Activated T-helper 1 cell treated with Interleukin-2 at 50 U/mL for 16 hours (primary cell): ENCODE measurements around the gene RSRP1.
"Not testable (repeated sequence)": the region's sequence is repeated elsewhere in the genome, so short reads cannot be mapped to it uniquely, and the experiment has no call there.

Experiments
- DNase-seq: peaks from one replicate; pipeline ENCODE4 v3.0.0-alpha.2; 2020; ENCODE audit warnings: low read depth

The RSRP1 gene

GRCh38 chr1:25247024-25247828 is at the start of gene RSRP1:
TSS of gene RSRP1 (minus strand) at chr1:25247454. CDS start at chr1:25246963, 491 bp downstream.
- DNase-seq: peak; percentile 100

DNA sequence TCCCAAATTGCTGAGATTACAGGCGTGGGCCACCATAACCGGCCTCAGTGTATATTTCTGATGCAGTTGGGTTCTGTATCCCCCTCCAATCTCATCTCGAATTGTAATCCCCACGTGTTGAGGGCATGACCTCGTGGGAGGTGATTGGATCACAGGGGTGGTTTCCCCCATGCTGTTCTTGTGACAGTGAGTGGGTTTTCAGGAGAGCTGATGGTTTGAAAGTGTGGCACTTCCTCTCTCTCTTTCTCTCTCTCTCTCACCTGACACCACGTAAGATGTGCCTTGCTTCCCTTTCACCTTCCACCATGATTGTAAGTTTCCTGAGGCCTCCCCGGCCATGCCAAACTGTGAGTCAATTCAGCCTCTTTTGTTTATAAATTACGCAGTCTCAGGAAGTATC is 49.2 kb upstream of the RSRP1 start:
- not testable (repeated sequence) for DNase-seq

DNA sequence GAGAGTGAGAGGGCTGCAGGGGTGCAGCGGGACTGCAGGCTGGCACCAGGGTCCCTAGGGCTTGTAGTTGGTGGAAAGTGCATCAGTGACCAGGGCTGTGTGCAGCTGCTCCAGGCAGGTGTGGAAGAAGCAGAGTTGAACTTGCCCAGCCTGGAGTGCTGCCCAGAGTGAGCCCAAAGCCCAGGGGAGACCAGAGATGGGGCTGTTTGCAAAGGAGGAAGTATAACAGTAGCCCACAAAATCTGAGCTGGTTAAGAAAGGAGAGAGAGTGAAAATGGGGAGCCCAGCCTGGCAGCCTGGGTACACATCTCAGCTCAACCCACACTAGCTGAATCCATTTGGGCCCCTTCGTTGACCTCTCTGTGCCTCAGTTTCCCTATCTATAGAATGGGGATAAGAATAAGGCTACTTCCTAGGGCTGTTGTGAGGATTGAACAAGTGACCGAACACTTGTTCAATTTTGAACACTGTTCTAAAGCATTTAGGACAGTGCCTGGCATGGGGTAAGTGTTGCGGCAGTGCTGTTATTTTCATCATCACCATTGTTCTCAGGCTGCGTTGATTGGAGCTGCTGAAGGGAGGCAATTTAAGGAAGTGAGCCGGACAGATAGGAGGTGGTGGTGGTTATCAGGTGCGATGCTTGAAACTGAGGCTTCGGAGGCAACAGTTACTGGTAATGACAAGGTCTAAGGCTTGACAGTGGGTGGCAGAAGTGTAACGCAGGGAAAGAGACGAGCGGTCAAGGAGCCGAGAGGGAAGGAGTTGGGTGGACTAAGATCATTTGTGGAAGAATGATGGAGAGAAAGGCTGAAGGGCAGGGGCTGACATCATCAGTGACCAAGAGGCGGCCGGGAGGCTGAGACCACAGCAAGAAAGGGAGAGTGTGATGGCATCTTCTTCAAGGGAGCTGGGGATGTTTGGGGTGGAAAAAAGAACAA is 47.9 kb upstream of the RSRP1 start:
- DNase-seq: not testable (repeated sequence)

DNA sequence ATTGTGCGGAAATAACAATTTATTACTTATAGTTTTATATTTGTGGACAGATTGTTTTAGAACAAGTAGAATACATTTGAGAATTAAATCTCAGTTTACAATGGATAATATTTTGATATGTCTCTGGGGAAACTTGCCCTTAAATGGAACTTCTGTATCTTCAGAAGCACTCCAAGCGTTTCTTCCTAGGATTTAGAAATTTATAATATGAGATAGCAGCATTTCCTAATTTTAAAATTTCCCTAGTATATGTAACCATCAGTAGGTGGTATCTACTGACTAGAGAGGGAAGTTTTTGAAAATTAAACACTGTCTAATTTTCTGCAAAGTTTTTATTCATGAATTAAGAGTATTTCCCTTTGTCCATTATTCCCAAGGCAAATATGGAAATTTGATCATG is 46.2 kb upstream of the RSRP1 start:
- not testable (repeated sequence) for DNase-seq

DNA sequence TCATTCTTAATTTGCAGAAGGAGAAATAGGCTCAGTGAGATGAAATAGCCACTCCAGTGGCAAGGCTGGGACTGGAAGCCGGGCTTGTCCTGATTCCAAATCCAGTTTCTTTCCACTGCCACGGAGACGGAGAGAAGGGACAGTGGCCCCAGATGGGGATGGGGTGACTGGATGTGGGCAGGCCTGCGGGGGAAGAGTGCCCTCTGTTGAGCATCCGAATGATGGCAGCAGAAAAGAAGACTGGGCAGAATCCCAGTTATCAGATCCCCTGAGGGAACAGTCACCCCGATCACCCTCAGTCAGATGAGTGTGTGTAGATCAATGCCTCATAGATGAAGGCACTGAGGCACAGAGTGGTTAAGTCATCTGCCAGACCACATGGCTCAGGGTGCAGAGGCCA is 42.8 kb upstream of the RSRP1 start:
- DNase-seq: not testable (repeated sequence)

- DNase-seq: not testable (repeated sequence)
These were observed 41.4 kb upstream of the RSRP1 start for GRCh38 chr1:25288573-25289101.

GRCh38 chr1:25287164-25287563 is 39.9 kb upstream of the RSRP1 start:
- DNase-seq: not testable (repeated sequence)

DNA sequence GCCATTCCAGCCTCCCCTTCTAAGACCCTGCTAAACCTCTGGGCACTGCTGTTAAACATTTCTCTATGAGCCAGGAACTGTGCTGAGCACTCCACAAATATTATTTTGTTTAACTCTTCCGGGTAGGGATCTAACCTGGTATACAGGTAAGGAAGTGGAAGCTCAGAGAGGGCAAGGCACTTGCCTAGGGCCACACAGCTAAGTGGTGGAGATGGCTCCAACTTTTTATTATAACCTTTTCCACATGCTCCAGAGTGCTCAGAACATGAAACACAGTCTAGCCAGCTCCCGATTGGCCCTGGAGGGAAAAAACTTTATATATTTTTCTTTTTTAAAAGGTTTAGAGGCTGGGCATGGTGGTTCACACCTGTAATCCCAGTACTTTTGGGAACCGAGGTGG is 38.6 kb upstream of the RSRP1 start:
- DNase-seq: not testable (repeated sequence)

- not testable (repeated sequence) for DNase-seq
These were observed 32.4 kb upstream of the RSRP1 start for GRCh38 chr1:25279693-25280111.

DNA sequence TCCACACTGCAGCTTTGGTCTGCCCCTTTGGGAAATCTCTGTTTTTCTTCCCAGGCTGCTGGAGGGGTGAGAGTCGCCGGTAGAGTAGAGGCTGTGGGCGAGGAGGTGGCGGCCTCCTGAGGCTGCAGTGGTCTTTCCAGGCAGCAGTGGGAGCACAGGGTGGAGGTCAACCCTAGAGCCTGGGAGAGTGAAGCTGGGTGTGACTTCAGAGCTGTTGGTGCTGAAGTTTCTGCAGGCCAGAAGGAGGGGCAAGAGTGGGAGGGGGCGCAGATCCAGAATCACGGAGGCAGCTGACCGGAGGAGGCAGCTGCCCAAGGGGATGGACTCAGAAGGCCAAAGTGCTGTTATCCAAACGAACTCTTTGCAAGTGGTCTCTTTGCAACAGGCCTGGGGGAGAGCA is 31.5 kb upstream of the RSRP1 start:
- DNase-seq: not testable (repeated sequence)

DNA sequence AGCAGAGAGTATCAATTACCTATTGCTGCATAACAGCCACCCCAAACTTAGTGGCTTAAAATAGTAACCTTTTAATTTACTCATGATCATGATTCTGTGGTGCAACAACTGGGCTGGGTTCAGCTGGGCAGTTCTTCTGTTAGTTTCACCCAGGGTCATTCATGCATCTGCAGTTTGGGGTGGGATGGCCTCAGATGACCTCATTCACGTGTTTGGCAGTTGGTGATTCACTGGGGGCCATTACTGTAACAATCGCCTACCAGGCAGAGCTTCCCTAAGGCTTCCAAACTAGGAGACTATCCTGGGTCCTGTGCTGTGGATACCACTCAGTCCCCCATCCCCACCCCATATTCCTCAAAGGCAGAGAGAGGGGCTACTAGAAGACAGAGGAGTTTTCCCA is 31.1 kb upstream of the RSRP1 start:
- DNase-seq: not testable (repeated sequence)

DNA sequence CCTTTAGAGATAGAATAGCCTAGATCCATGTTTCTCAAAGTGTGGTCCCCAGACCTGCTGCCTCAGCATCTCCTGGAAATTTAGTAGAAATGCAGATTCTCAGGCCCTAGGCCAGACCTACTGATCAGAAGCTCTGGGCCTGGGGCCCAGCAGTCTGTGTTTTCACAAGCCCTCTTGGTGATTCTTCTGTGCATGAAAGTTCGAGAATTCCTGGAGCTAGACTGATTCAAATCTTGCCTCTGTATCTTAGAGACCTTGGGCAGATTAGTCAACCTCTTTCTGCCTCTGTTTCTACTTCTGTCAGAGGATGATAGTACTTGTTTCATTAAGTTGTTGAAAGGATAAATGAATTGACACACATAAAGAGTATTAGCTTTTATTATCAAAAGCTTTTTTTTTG is 30.0 kb upstream of the RSRP1 start:
- not testable (repeated sequence) for DNase-seq

DNA sequence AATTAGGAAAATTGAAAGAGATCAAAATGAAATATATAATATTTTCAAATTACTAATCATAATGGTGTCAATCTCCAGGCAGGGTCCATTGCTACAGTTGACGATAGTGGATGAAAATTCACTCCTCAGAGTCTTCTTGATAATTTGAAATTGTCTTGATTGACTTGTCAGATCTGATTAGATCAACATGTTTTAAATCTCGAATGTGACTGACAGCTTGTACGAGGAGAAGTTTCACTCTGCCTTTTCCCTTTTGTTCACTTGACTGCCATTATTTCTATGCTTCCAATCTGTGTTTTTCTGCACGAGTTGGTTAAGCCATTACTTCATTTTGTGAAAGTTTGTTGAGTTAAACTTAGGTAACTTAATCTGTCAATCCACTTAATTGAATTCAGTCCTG is 28.4 kb upstream of the RSRP1 start:
- not testable (repeated sequence) for DNase-seq

DNA sequence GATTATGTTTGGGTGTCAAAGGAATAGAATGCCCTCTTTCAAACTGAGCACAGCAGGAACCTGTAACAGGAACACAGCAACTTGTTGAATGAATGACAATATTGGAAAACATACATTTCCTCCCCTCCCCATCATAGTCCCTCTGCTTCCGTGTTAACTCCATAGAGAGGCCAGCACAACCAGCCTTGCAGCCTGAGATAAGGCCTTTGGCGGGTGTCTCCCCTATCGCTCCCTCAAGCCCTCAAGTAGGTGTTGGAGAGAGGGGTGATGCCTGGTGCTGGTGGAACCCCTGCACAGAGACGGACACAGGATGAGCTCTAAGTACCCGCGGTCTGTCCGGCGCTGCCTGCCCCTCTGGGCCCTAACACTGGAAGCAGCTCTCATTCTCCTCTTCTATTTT is 25.0 kb upstream of the RSRP1 start, which contains the start of gene RHD:
Gene RHD, plus strand, starts transcription at position 272 of the 400 bp plus-strand sequence. Its CDS starts 39 bp downstream, at position 311.
- not testable (repeated sequence) for DNase-seq

DNA sequence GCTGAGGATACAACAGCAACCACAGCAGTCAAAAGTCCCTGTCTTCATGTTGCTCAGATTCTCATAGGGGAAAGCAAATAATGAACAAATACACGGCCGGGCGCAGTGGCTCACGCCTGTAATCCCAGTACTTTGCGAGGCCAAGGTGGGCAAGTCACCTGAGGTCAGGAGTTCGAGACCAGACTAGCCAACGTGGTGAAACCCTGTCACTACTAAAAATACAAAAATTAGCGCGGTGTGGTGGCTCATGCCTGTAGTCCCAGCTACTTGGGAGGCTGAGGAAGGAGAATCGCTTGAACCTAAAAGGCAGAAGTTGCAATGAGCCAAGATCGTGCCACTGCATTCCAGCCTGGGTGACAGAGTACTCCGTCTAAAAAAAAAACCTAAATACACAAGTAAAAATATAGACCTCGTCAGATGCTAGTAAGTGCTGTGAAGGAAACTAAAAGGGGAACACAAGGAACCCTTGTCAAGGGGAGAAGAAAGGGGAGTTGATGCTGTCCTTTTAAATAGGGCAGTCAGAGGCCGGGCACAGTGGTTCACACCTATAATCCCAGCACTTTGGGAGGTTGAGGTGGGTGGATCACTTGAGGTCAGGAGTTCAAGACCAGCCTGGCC is 21.0 kb upstream of the RSRP1 start:
- DNase-seq: not testable (repeated sequence)

DNA sequence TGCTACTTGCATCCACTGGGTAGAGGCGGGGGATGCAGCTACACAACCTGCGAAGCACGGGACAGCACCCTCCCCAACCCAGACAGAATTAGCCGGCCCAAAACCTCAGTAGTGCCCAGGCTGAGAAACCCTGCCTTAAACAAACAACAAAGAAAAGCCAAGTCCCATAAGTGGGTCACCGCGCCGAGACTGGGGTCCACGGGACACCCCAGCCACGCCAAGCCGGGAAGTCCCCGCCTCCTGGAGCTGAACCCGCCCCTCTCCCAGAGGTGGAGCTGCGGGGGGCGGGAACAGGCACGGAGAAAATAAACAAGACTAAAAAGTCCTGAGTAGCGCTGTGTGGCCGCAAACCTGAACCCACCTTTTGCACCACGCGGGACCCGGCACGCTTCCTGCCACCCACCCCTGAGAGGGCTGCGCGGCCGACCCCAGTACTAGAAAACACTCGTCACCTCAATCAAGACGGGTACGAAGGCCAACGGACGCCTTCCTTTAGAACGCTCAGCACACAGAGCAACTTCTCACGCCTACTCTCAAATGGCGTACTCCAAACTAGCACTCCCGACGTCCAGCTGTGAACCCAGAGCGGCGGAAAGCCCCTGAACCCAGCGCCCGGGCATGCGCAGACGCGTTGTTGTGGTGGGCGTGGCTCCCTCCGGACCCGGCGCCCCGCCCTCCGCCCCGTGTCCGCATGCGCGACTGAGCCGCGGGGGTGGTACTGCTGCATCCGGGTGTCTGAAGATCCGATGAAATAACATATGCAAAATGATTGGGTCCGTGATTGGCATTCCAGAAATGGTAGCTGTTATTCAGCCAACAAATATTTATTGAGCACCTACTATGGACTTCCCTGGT is 20.3 kb upstream of the RSRP1 start:
- peak; percentile 88 for DNase-seq

GRCh38 chr1:25266554-25267287 is 19.5 kb upstream of the RSRP1 start:
- DNase-seq: not testable (repeated sequence)

DNA sequence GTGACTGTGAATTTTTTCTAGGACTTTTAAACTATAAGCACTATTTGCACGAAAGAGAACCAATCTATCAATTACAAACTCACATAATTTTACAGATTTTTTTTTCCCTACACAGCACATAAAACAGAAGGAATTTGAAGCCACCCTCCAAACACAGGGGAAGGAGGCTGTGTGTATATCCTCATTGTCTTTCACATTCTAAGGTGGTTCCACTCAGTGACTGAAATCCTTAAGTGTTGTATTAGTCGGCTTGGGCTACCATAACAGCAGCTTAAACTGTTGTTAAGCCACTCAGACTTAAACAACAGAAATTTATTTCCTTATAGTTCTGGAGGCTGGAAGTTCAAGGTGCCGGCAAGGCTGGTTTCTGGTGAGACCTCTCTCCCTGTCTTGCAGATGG is 13.1 kb upstream of the RSRP1 start:
- not testable (repeated sequence) for DNase-seq

- DNase-seq: not testable (repeated sequence)
These were observed 12.6 kb upstream of the RSRP1 start for GRCh38 chr1:25259813-25260212.

DNA sequence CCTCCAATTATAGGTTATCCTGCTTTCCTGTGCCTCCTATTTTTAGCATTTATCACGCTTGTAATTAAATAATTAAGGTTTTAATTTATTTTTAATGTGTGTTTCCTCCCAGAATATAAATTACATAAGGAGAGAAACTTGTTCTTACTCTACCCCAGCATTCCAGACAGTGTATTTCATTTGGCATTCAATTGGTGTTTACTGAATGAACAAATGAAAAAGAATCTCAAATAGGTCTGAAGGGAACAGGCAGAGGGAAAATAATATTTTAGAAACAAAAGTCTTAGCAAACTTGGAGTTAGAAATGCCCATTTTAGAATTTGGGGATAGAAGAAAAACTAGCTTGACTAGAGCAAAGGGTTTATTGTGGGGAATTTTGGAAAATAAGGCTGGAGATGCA is 9.9 kb upstream of the RSRP1 start:
- no peak for DNase-seq
